Testis (tissue), 3 donors: ENCODE data around the gene LIN28A. TPM values are rescaled to one million over a fixed set of nuclear protein-coding genes. Genes with fewer than 3 reads are reported as not detected.

ENCODE experiments used
- DNase-seq: peaks from one replicate; pipeline ENCODE4 v3.0.0-alpha.2; 2019
- H3K27ac ChIP-seq, 2 donors: fragments of 200-600 bp; sonication (generic); one replicate each; pipeline ENCODE4 v1.5.1; 2019
- H3K27me3 ChIP-seq: fragments of 200-600 bp; sonication (generic); one replicate; pipeline ENCODE4 v1.5.1; 2019
- H3K36me3 ChIP-seq: fragments of 200-600 bp; sonication (generic); one replicate; pipeline ENCODE4 v1.5.1; 2017; ENCODE audit warnings: low read depth; ENCODE audit errors: missing control alignments
- H3K4me1 ChIP-seq: fragments of 200-600 bp; sonication (generic); one replicate; pipeline ENCODE4 v1.5.1; 2019
- H3K4me3 ChIP-seq, 2 donors: fragments of 200-600 bp; sonication (generic); one replicate each; pipeline ENCODE4 v1.5.1; 2017 to 2019
- H3K9me3 ChIP-seq: fragments of 200-600 bp; sonication (generic); one replicate; pipeline ENCODE4 v1.5.1; 2017
- POLR2A ChIP-seq: fragments of 450-650 bp; IDR thresholded peaks from one replicate; pipeline ENCODE4 v1.6.1; 2017; ENCODE audit warnings: antibody characterized with exemption, mild to moderate bottlenecking, moderate library complexity
- WGBS, 2 donors: methylation state at CpG; one replicate each; pipeline ENCODE4 v1.1.5; 2018; 5-methylcytosine and 5-hydroxymethylcytosine counted together
- intact Hi-C: fragments of 100-400 bp; cut with DNase I; formaldehyde crosslinking; loops from one replicate; pipeline ENCODE4 v1.15.1; 2023; ENCODE audit warnings: low total_unique reads
- polyA plus RNA-seq: library from polyadenylated mRNA; stranded (reverse); fragments of 350-450 nt; fragmentation: Illumina TruSeq; extraction: RNeasy Lipid Tissue Mini Kit (QIAGEN cat#74804); gene quantifications from one replicate; pipeline ENCODE4 v1.2.3, GENCODE V29; 2014; ENCODE audit warnings: low read depth, low replicate concordance; ENCODE audit not compliant: insufficient read depth
- total RNA-seq, 2 donors: library from RNA; depleted of rRNA; stranded (reverse); fragments of >200 nt; gene quantifications; one replicate each; pipeline ENCODE4 v1.2.3, GENCODE V29; 2016
- TF ChIP-seq, protein P1 (sequence below), 3 experiments: fragments of 450-650 bp in 2 of 3; fragments of 200-600 bp in 1 of 3; sonication (generic) in 1 of 3; IDR thresholded peaks; one replicate each; pipeline ENCODE4 v1.5.1; 2016 to 2019; ENCODE audit warnings: antibody characterized with exemption in 3 of 3, mild to moderate bottlenecking in 2 of 3, moderate library complexity in 1 of 3

Gene LIN28A
- total and polyA plus RNA-seq, 3 donors from 2014 or later: 1.5 to 3.9 (median 3.6) TPM

DNA sequence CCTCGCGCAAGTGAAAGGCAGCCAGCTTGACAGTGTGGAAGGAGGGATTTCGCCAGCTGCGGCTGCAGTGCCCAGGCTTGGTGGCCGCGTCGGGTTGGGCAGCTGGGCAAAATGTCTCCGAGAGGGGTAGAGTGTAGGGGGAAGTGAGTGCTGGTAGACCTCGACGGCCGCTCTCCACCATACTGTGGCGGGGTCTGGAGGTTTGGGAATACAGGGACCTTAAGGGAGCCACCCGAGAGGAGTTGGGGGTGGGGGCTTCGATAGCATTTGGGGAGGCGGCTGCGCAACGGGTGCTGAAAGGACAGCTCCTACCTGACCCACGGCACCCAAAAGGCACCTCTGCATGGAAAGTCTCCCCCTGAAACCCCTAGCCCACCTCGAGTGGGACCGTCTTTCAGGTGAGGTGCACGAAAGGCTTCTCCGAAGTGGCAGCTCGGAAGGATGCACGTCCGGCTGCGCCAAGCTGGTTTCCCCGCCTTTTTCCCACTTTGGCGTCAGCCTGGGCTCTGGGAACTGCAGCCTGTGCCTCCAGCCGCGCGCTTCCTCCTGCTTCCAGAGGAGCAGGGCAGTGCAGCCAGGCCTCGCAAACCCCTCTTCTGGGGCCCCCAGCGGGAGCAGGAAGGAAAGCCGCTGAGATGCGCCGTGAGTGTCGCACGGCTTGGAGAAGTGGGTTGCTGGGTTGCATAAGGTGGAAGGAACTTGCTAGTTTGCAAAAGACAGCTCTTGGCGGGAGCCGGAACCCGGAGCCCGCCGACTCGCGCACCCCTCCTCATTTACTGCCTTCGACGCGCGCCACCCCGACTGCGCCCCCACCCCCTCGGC, 61.1 kb downstream of the LIN28A start:
- Histone ChIP-seq H3K27ac (peak overlapping the region; percentile 99 to 100), H3K36me3 (no peaks in the 10 kb centered on the region), H3K27me3 (no peaks in the 10 kb centered on the region), H3K4me3 (peak overlapping the region; percentile 97 to 100), H3K4me1 (peaks cover 15% of the 10 kb centered on the region), H3K9me3 (no peaks in the 10 kb centered on the region)
- intact Hi-C loops: no loop called here
- 1% methylated on average over 21 to 51 of the region's 52 CpGs for WGBS, 2 donors
- DNase-seq: peak; percentile 61
- no peak for TF ChIP-seq POLR2A
- TF ChIP-seq, protein P1, sequence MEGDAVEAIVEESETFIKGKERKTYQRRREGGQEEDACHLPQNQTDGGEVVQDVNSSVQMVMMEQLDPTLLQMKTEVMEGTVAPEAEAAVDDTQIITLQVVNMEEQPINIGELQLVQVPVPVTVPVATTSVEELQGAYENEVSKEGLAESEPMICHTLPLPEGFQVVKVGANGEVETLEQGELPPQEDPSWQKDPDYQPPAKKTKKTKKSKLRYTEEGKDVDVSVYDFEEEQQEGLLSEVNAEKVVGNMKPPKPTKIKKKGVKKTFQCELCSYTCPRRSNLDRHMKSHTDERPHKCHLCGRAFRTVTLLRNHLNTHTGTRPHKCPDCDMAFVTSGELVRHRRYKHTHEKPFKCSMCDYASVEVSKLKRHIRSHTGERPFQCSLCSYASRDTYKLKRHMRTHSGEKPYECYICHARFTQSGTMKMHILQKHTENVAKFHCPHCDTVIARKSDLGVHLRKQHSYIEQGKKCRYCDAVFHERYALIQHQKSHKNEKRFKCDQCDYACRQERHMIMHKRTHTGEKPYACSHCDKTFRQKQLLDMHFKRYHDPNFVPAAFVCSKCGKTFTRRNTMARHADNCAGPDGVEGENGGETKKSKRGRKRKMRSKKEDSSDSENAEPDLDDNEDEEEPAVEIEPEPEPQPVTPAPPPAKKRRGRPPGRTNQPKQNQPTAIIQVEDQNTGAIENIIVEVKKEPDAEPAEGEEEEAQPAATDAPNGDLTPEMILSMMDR (IDR thresholded peaks at IDR 0.05): no peak

DNA sequence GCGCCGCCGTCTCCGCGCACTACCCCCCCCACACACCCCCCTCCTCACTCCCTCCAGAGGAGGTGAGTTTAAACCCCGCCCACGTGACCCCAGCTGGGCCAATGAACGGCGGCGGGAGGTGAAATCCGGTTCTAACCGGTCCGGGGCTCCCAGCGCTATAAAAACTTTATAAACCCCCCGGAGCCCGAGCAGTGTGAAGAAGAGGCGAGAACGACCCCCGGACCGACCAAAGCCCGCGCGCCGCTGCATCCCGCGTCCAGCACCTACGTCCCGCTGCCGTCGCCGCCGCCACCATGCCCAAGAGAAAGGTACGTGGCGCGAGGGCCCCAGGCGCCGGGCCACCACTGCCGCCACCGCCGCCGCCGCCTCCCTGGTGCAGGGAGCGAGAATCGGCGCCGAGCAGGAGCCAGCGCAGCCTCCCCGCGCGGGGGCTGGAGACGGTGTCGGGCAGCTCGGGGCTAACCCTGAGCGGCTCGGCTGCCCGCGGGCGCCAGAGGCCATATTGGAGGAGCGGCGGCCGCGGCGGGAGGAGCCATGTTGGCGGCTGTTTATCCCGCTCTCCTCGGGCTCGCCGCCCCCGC, 61.8 kb downstream of the LIN28A start, which contains the start of gene HMGN2:
Gene HMGN2, plus strand, starts transcription at position 121 of the 581 bp plus-strand sequence. Its CDS starts 173 bp downstream, at position 294.
- Histone ChIP-seq H3K36me3 (no peaks in the 10 kb centered on the region), H3K4me1 (peaks cover 15% of the 10 kb centered on the region), H3K27ac (peak within 1 kb of the TSS; percentile 99 to 100), H3K4me3 (peak within 1 kb of the TSS; percentile 97 to 100), H3K27me3 (no peaks in the 10 kb centered on the region), H3K9me3 (no peaks in the 10 kb centered on the region)
- intact Hi-C loops: no loop called here
- DNase-seq: peak; percentile 96
- TF ChIP-seq POLR2A: peak; percentile 76
- TF ChIP-seq, protein P1 (IDR thresholded peaks at IDR 0.05): no peak
- 1 to 3% methylated on average over 13 to 41 of the region's 69 CpGs for WGBS, 2 donors

DNA sequence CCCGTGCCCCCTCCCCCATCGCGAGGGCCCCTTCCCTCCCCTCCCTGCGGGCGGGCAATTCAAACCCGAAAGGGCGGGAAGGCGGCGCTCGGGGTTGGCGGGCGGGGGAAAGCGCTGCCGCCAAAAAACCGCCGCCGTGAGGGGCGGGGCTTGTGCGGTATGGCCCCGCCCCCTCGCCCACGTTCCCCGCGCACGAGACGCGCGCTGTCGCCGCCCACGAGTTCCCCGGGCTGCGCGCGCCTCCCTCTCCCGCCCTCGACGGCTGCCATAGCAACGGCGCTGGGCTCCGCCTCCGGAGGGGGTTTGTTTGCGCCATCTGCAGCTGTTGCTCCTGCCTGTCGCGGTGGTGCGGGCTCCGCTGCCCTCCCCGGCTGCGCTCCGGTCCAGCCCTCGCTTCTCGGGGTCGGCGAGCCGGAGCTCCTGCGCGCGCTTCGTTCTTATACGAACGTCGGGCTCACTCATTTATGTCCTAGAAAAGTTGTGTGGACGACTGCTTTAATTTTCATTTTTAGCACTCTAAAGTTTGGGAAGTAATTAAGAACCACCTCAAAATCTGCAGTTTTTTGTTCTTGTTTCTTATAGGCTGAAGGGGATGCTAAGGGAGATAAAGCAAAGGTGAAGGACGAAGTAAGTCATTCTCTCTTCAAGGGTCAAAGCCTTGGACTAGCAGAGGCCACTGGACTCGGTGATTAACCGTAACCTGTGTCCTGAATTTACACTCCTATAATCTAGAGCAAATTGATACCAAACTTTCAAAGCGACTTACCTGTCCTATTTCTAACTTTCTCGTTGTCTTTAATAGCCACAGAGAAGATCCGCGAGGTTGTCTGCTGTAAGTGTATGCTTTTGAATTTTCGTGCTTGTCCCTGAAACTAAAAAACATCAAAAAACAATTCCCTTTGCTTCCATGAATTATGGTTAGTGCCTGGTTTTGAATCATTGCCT, 62.6 kb downstream of the LIN28A start:
- Histone ChIP-seq H3K4me3 (peak overlapping the region; percentile 97 to 100), H3K27me3 (no peaks in the 10 kb centered on the region), H3K9me3 (no peaks in the 10 kb centered on the region), H3K36me3 (no peaks in the 10 kb centered on the region), H3K27ac (peak overlapping the region; percentile 99 to 100), H3K4me1 (peaks cover 15% of the 10 kb centered on the region)
- intact Hi-C loops: no loop called here
- peak; percentile 59 for TF ChIP-seq POLR2A
- TF ChIP-seq, protein P1 (IDR thresholded peaks at IDR 0.05): no peak
- peak; percentile 97 for DNase-seq
- 2 to 3% methylated on average over 29 to 62 of the region's 71 CpGs for WGBS, 2 donors

DNA sequence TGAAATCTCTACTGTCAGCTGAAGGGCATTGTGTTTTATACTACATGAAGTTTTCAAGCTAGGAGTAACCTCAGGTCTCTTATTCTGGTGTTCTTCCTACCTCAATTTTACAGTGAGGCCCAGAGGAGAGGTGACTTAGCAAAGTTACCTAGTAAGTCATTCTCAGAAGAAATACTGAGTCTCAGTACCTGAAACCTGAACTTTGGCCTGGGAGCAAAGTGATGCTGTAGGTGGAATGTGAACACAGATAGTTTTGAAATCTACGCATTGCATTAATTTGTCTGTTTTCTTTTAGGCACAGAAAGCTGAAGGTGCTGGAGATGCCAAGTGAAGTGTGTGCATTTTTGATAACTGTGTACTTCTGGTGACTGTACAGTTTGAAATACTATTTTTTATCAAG, 64.2 kb downstream of the LIN28A start:
- H3K9me3 ChIP-seq: no peaks in the 10 kb centered on the region
- H3K27ac ChIP-seq: no peak overlapping the region
- H3K27me3 ChIP-seq: no peaks in the 10 kb centered on the region
- no peak overlapping the region for H3K4me3 ChIP-seq
- TF ChIP-seq, protein P1 (IDR thresholded peaks at IDR 0.05): no peak
- TF ChIP-seq POLR2A: no peak
- H3K4me1 ChIP-seq: peaks cover 15% of the 10 kb centered on the region
- no peaks in the 10 kb centered on the region for H3K36me3 ChIP-seq
- no peak for DNase-seq
- intact Hi-C loops: no loop called here
- WGBS, 2 donors: 92 to 94% methylated on average over 1 of the region's 1 CpG
